Measurements from ENCODE around the gene KLRF2.

- TF ChIP-seq POLR2AphosphoS5 (IDR thresholded peaks at IDR 0.05; ENCODE audit: low read depth, low read length), result no peak
- no peak for TF ChIP-seq TAF1 (IDR thresholded peaks at IDR 0.05; ENCODE audit: borderline replicate concordance, insufficient read depth, low read length)
- no peak for TF ChIP-seq REST (IDR thresholded peaks at IDR 0.05; ENCODE audit: insufficient read depth in 1 of 2, low read depth in 2 of 2, low read length in 2 of 2)
- no peak for TF ChIP-seq SIN3A (IDR thresholded peaks at IDR 0.05; ENCODE audit: borderline replicate concordance, insufficient read depth, low read length)
- no peak for TF ChIP-seq FOXP2 (optimal IDR thresholded peaks at IDR 0.05; ENCODE audit: borderline replicate concordance, extremely low read depth, extremely low read length, insufficient read depth)
These were observed 37.9 kb upstream of the KLRF2 start for GRCh38 chr12:9843407-9843806.

All from PFSK-1 (cell line).